ENCODE results near the gene PRR13.
"Not testable (repeated sequence)": the region's sequence is repeated elsewhere in the genome, so short reads cannot be mapped to it uniquely, and the experiment has no call there.

Gene PRR13

GRCh38 chr12:53419756-53420155 lies 21.8 kb upstream of the PRR13 start:
- no peaks in the 10 kb centered on the region for H3K9me3 ChIP-seq (ENCODE audit: control insufficient read depth in 1 of 2, low read length in 2 of 2)
- no peak overlapping the region for H3K27ac ChIP-seq (ENCODE audit: low read length)
- H3K27me3 ChIP-seq (ENCODE audit: low read depth, low read length), result no peaks in the 10 kb centered on the region
- peaks cover 0 to 20% of the 10 kb centered on the region in 2 donors for H3K4me1 ChIP-seq (ENCODE audit: control insufficient read depth in 1 of 2, insufficient read depth in 2 of 2, low read length in 2 of 2)
- H3K4me3 ChIP-seq (ENCODE audit: low read depth in 1 of 2, low read length in 2 of 2), result no peak overlapping the region
- H3K36me3 ChIP-seq (ENCODE audit: control insufficient read depth in 1 of 2, insufficient read depth in 2 of 2, low read length in 2 of 2), result no peaks in the 10 kb centered on the region

GRCh38 chr12:53422247-53422646 lies 19.3 kb upstream of the PRR13 start:
- H3K36me3 ChIP-seq (ENCODE audit: control insufficient read depth in 1 of 2, insufficient read depth in 2 of 2, low read length in 2 of 2); H3K27me3 ChIP-seq (ENCODE audit: low read depth, low read length); H3K4me1 ChIP-seq (ENCODE audit: control insufficient read depth in 1 of 2, insufficient read depth in 2 of 2, low read length in 2 of 2); H3K4me3 ChIP-seq (ENCODE audit: low read depth in 1 of 2, low read length in 2 of 2); H3K9me3 ChIP-seq (ENCODE audit: control insufficient read depth in 1 of 2, low read length in 2 of 2); H3K27ac ChIP-seq (ENCODE audit: low read length): not testable (repeated sequence)

- H3K4me3 ChIP-seq (ENCODE audit: low read depth in 1 of 2, low read length in 2 of 2), result no peak within 1 kb of the TSS
- peaks cover 0 to 7% of the 10 kb centered on the region in 2 donors for H3K4me1 ChIP-seq (ENCODE audit: control insufficient read depth in 1 of 2, insufficient read depth in 2 of 2, low read length in 2 of 2)
- H3K36me3 ChIP-seq (ENCODE audit: control insufficient read depth in 1 of 2, insufficient read depth in 2 of 2, low read length in 2 of 2), result no peaks in the 10 kb centered on the region
- no peaks in the 10 kb centered on the region for H3K27me3 ChIP-seq (ENCODE audit: low read depth, low read length)
- no peaks in the 10 kb centered on the region for H3K9me3 ChIP-seq (ENCODE audit: control insufficient read depth in 1 of 2, low read length in 2 of 2)
- H3K27ac ChIP-seq (ENCODE audit: low read length), result no peak within 1 kb of the TSS
These were observed 17.9 kb upstream of the PRR13 start, which contains the start of gene AMHR2 for GRCh38 chr12:53423597-53423996. Gene AMHR2, plus strand, starts transcription at chr12:53423855. Its CDS starts 80 bp downstream, at chr12:53423935.

- Histone ChIP-seq H3K27me3 (ENCODE audit: low read depth, low read length) (no peaks in the 10 kb centered on the region), H3K36me3 (ENCODE audit: control insufficient read depth in 1 of 2, insufficient read depth in 2 of 2, low read length in 2 of 2) (no peaks in the 10 kb centered on the region), H3K4me1 (ENCODE audit: control insufficient read depth in 1 of 2, insufficient read depth in 2 of 2, low read length in 2 of 2) (peaks cover 0 to 6% of the 10 kb centered on the region in 2 donors), H3K4me3 (ENCODE audit: low read depth in 1 of 2, low read length in 2 of 2) (no peak overlapping the region), H3K9me3 (ENCODE audit: control insufficient read depth in 1 of 2, low read length in 2 of 2) (no peaks in the 10 kb centered on the region), H3K27ac (ENCODE audit: low read length) (no peak overlapping the region)
These were observed 16.7 kb upstream of the PRR13 start for GRCh38 chr12:53424626-53425514.

- Histone ChIP-seq H3K4me3 (ENCODE audit: low read depth in 1 of 2, low read length in 2 of 2) (no peak overlapping the region), H3K27ac (ENCODE audit: low read length) (no peak overlapping the region)
These were observed 15.9 kb upstream of the PRR13 start for GRCh38 chr12:53425515-53426150.

GRCh38 chr12:53427905-53428594 lies 13.5 kb upstream of the PRR13 start:
- Histone ChIP-seq H3K27me3 (ENCODE audit: low read depth, low read length) (no peaks in the 10 kb centered on the region), H3K27ac (ENCODE audit: low read length) (no peak overlapping the region), H3K36me3 (ENCODE audit: control insufficient read depth in 1 of 2, insufficient read depth in 2 of 2, low read length in 2 of 2) (no peaks in the 10 kb centered on the region), H3K4me1 (ENCODE audit: control insufficient read depth in 1 of 2, insufficient read depth in 2 of 2, low read length in 2 of 2) (no peaks in the 10 kb centered on the region), H3K9me3 (ENCODE audit: control insufficient read depth in 1 of 2, low read length in 2 of 2) (no peaks in the 10 kb centered on the region), H3K4me3 (ENCODE audit: low read depth in 1 of 2, low read length in 2 of 2) (no peak overlapping the region)

More at GRCh38 chr12:53425515-53426150, 15.9 kb upstream of the PRR13 start:
- no peaks in the 10 kb centered on the region for H3K36me3 ChIP-seq (ENCODE audit: control insufficient read depth in 1 of 2, insufficient read depth in 2 of 2, low read length in 2 of 2)
- peaks cover 0 to 3% of the 10 kb centered on the region in 2 donors for H3K4me1 ChIP-seq (ENCODE audit: control insufficient read depth in 1 of 2, insufficient read depth in 2 of 2, low read length in 2 of 2)
- H3K9me3 ChIP-seq (ENCODE audit: control insufficient read depth in 1 of 2, low read length in 2 of 2), result no peaks in the 10 kb centered on the region
- H3K27me3 ChIP-seq (ENCODE audit: low read depth, low read length), result no peaks in the 10 kb centered on the region

GRCh38 chr12:53428741-53429140 lies 12.8 kb upstream of the PRR13 start:
- H3K27ac ChIP-seq (ENCODE audit: low read length), result no peak overlapping the region
- H3K36me3 ChIP-seq (ENCODE audit: control insufficient read depth in 1 of 2, insufficient read depth in 2 of 2, low read length in 2 of 2), result no peaks in the 10 kb centered on the region
- H3K4me1 ChIP-seq (ENCODE audit: control insufficient read depth in 1 of 2, insufficient read depth in 2 of 2, low read length in 2 of 2), result no peaks in the 10 kb centered on the region

GRCh38 chr12:53430116-53430515 lies 11.4 kb upstream of the PRR13 start:
- Histone ChIP-seq H3K4me1 (ENCODE audit: control insufficient read depth in 1 of 2, insufficient read depth in 2 of 2, low read length in 2 of 2) (no peaks in the 10 kb centered on the region), H3K4me3 (ENCODE audit: low read depth in 1 of 2, low read length in 2 of 2) (no peak overlapping the region)

More at GRCh38 chr12:53428741-53429140, 12.8 kb upstream of the PRR13 start:
- no peaks in the 10 kb centered on the region for H3K27me3 ChIP-seq (ENCODE audit: low read depth, low read length)
- H3K4me3 ChIP-seq (ENCODE audit: low read depth in 1 of 2, low read length in 2 of 2), result no peak overlapping the region
- no peaks in the 10 kb centered on the region for H3K9me3 ChIP-seq (ENCODE audit: control insufficient read depth in 1 of 2, low read length in 2 of 2)

GRCh38 chr12:53431187-53431586 lies 10.3 kb upstream of the PRR13 start:
- Histone ChIP-seq H3K27me3 (ENCODE audit: low read depth, low read length) (no peaks in the 10 kb centered on the region), H3K4me1 (ENCODE audit: control insufficient read depth in 1 of 2, insufficient read depth in 2 of 2, low read length in 2 of 2) (no peaks in the 10 kb centered on the region), H3K27ac (ENCODE audit: low read length) (no peak overlapping the region), H3K36me3 (ENCODE audit: control insufficient read depth in 1 of 2, insufficient read depth in 2 of 2, low read length in 2 of 2) (no peaks in the 10 kb centered on the region), H3K4me3 (ENCODE audit: low read depth in 1 of 2, low read length in 2 of 2) (no peak overlapping the region), H3K9me3 (ENCODE audit: control insufficient read depth in 1 of 2, low read length in 2 of 2) (no peaks in the 10 kb centered on the region)

More at GRCh38 chr12:53430116-53430515, 11.4 kb upstream of the PRR13 start:
- H3K36me3 ChIP-seq (ENCODE audit: control insufficient read depth in 1 of 2, insufficient read depth in 2 of 2, low read length in 2 of 2), result no peaks in the 10 kb centered on the region
- no peak overlapping the region for H3K27ac ChIP-seq (ENCODE audit: low read length)
- no peaks in the 10 kb centered on the region for H3K27me3 ChIP-seq (ENCODE audit: low read depth, low read length)
- no peaks in the 10 kb centered on the region for H3K9me3 ChIP-seq (ENCODE audit: control insufficient read depth in 1 of 2, low read length in 2 of 2)

GRCh38 chr12:53435326-53435725 lies 6.2 kb upstream of the PRR13 start:
- H3K36me3 ChIP-seq (ENCODE audit: control insufficient read depth in 1 of 2, insufficient read depth in 2 of 2, low read length in 2 of 2); H3K4me3 ChIP-seq (ENCODE audit: low read depth in 1 of 2, low read length in 2 of 2); H3K4me1 ChIP-seq (ENCODE audit: control insufficient read depth in 1 of 2, insufficient read depth in 2 of 2, low read length in 2 of 2); H3K27ac ChIP-seq (ENCODE audit: low read length); H3K9me3 ChIP-seq (ENCODE audit: control insufficient read depth in 1 of 2, low read length in 2 of 2); H3K27me3 ChIP-seq (ENCODE audit: low read depth, low read length): not testable (repeated sequence)

- H3K9me3 ChIP-seq (ENCODE audit: control insufficient read depth in 1 of 2, low read length in 2 of 2); H3K36me3 ChIP-seq (ENCODE audit: control insufficient read depth in 1 of 2, insufficient read depth in 2 of 2, low read length in 2 of 2); H3K27ac ChIP-seq (ENCODE audit: low read length); H3K4me3 ChIP-seq (ENCODE audit: low read depth in 1 of 2, low read length in 2 of 2); H3K27me3 ChIP-seq (ENCODE audit: low read depth, low read length): not testable (repeated sequence)
- H3K4me1 ChIP-seq (ENCODE audit: control insufficient read depth in 1 of 2, insufficient read depth in 2 of 2, low read length in 2 of 2), result peaks cover 0 to 12% of the 10 kb centered on the region in 2 donors
These were observed 2.0 kb upstream of the PRR13 start for GRCh38 chr12:53439582-53439981.
